ACHN (cell line): ENCODE measurements around the gene SEC11A.
A peak's percentile ranks its signal among the peaks of the same experiment; 100 is the strongest.
"Not testable (repeated sequence)": the region's sequence is repeated elsewhere in the genome, so short reads cannot be mapped to it uniquely, and the experiment has no call there.

ENCODE experiments used
- DNase-seq: peaks from one replicate; pipeline ENCODE4 v3.0.0-alpha.2; 2015
- in situ Hi-C: cut with HindIII; loops from 2 replicates; pipeline ENCODE4 v1.10.0; 2017; ENCODE audit warnings: low sequenced_read_pairs, low pct_ligation_motif_present, low pct_unique_long_range_greater_than_20kb

The SEC11A gene

GRCh38 chr15:84654689-84655453 is 61.1 kb downstream of the SEC11A start:
- peak; percentile 83 for DNase-seq
- in situ Hi-C loops = no loop called here

GRCh38 chr15:84653910-84654688 is 61.8 kb downstream of the SEC11A start, which contains the start of gene WDR73:
Gene WDR73, minus strand, starts transcription at chr15:84654283. Its CDS starts 9 bp downstream, at chr15:84654274.
- DNase-seq = peak; percentile 91
- in situ Hi-C loops = no loop called here

- in situ Hi-C loops = no loop called here
Measured at GRCh38 chr15:84653584-84653909, 62.4 kb downstream of the SEC11A start.

GRCh38 chr15:84649706-84650105 is 66.2 kb downstream of the SEC11A start:
- in situ Hi-C loops = no loop called here
- no peak for DNase-seq

More at GRCh38 chr15:84653584-84653909, 62.4 kb downstream of the SEC11A start:
- no peak for DNase-seq

- in situ Hi-C loops = no loop called here
- DNase-seq = no peak
Measured at GRCh38 chr15:84648539-84648938, 67.4 kb downstream of the SEC11A start.

GRCh38 chr15:84647726-84648125 is 68.2 kb downstream of the SEC11A start:
- no peak for DNase-seq
- in situ Hi-C loops = no loop called here

GRCh38 chr15:84645997-84646396 is 69.9 kb downstream of the SEC11A start:
- no peak for DNase-seq
- in situ Hi-C loops = no loop called here

- DNase-seq = no peak
- in situ Hi-C loops = no loop called here
Measured at GRCh38 chr15:84645496-84645895, 70.4 kb downstream of the SEC11A start.

- in situ Hi-C loops = no loop called here
- no peak for DNase-seq
Measured at GRCh38 chr15:84643838-84644237, 72.1 kb downstream of the SEC11A start.

GRCh38 chr15:84642640-84643039 is 73.3 kb downstream of the SEC11A start:
- DNase-seq, in situ Hi-C loops: not testable (repeated sequence)

- DNase-seq, in situ Hi-C loops: not testable (repeated sequence)
Measured at GRCh38 chr15:84641871-84642270, 74.1 kb downstream of the SEC11A start.

- DNase-seq = peak; percentile 12
- in situ Hi-C loops = no loop called here
Measured at GRCh38 chr15:84638103-84638502, 77.8 kb downstream of the SEC11A start.

GRCh38 chr15:84634228-84634837 is 81.6 kb downstream of the SEC11A start:
- in situ Hi-C loops = no loop called here

GRCh38 chr15:84633311-84634227 is 82.4 kb downstream of the SEC11A start:
- in situ Hi-C loops = no loop called here
- peak; percentile 60 for DNase-seq

More at GRCh38 chr15:84634228-84634837, 81.6 kb downstream of the SEC11A start:
- no peak for DNase-seq

- in situ Hi-C loops = no loop called here
- peak; percentile 16 for DNase-seq
Measured at GRCh38 chr15:84631706-84632272, 84.2 kb downstream of the SEC11A start.

- DNase-seq = no peak
- in situ Hi-C loops = no loop called here
Measured at GRCh38 chr15:84629033-84629432, 86.9 kb downstream of the SEC11A start.

- in situ Hi-C loops = no loop called here
- no peak for DNase-seq
Measured at GRCh38 chr15:84625123-84625522, 90.8 kb downstream of the SEC11A start.

- in situ Hi-C loops = no loop called here
- no peak for DNase-seq
Measured at GRCh38 chr15:84624359-84624758, 91.6 kb downstream of the SEC11A start.
